ENCODE data around the gene RAI1.

Gene RAI1

GRCh38 chr17:17818088-17818526 lies 136.8 kb downstream of the RAI1 start:
- no peak for DNase-seq

GRCh38 chr17:17819111-17819510 lies 137.9 kb downstream of the RAI1 start:
- DNase-seq, result no peak

GRCh38 chr17:17819561-17819995 lies 138.3 kb downstream of the RAI1 start:
- DNase-seq, result peak; percentile 33

- no peak for DNase-seq
Observed at GRCh38 chr17:17820046-17820445, 138.8 kb downstream of the RAI1 start.

DNA sequence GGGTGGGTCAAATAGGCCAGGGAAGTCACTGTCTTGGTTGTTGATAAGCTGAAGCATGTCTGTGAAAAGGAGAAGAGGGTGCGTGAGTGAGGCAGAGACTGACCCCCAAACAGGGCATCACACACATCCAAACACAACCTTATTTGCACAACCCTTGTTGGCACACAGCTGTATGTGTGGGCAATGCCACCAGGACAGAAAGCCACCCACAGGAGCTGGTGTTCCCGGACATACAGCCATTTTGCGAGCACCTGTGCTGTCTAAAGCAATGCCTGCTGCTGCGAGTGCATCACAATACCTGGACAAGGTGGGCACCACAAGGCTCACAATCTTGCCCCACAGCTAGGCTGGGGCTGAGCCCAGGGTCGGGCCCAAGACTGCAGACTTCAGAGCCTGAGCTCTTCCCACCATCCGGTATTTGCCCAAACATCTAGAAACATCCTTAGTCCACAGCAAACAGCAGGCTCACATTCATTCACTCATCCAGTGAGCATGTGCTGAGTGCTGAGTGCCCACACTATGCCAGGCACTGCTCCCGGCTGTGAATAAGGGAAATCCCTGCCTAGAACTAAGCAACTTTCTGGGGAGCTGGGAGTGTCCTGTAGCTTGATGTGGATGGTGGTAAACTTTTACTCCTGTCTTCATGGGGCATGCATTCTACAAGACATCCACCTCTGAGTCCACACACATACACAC lies 139.4 kb downstream of the RAI1 start:
- DNase-seq, result peak; percentile 35

DNA sequence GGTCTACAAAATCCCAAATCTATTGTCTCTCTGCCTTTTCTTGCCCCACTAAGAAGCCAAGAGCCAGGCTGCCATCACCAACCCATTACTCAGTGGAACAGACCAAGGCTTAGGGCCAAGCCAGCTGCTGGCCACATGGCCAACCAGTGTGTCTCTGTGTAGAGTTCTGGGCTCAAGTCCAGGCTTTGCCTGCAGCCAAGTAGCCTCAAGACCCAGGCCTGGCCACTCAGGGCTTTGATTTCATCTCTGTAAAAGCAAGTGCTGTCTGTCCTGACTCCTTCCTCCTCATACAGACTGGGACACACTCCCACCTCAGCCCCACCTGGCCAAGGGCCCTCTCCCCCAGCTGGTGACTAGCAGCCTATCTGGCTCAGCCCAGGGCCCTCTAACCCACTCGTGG lies 140.9 kb downstream of the RAI1 start:
- DNase-seq, result peak; percentile 93

- no peak for DNase-seq
Observed at GRCh38 chr17:17822616-17823015, 141.4 kb downstream of the RAI1 start.

- peak; percentile 90 for DNase-seq
Observed at GRCh38 chr17:17823433-17824118, 142.3 kb downstream of the RAI1 start.

- DNase-seq, result no peak
Observed at GRCh38 chr17:17824119-17824782, 143.0 kb downstream of the RAI1 start.

DNA sequence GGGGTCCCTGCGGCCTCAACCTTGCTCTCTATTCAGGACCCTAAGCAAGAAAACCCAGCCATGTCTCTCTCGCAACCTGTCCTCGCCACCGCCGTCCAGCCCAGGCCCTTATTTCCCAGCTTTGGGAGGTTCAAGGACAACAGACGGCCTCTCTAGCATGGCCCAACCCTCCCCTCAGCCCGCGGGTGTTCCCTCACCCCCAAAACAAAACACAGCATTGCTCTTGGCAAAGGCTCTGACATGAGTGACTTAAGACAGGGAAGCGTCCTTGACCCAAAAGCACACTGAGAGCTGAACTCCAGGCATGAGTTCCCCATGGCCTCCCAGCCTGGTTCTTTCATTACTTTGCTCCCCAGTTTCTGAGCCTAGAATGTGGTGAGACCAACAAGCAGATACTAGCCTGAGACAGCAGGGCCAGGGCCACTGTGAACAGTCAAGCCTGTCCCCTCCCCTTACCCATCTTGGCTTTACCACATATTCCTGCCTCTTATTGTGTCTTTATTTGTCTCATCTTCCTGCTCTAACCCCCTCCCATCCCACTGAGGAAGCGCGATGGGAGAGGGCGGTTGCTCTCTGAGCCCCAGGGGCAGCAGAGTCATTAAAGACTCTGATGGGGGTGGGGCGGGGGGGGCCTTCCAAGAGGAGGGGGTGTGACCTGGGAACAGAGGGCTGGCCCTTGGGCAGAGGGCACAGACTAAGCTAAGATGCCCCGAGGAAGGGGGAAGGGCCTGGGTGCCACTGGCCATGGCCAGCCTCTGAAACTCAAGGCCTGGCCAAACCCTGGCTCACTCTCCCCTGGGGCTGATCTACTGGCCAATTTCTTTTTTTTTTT lies 143.7 kb downstream of the RAI1 start:
- no peak for DNase-seq

- no peak for DNase-seq
Observed at GRCh38 chr17:17826342-17826713, 145.1 kb downstream of the RAI1 start.

GRCh38 chr17:17826942-17827785 lies 145.9 kb downstream of the RAI1 start:
- no peak for DNase-seq

- no peak for DNase-seq
Observed at GRCh38 chr17:17827826-17828621, 146.8 kb downstream of the RAI1 start.

GRCh38 chr17:17830269-17830567 lies 149.0 kb downstream of the RAI1 start:
- DNase-seq, result no peak

DNA sequence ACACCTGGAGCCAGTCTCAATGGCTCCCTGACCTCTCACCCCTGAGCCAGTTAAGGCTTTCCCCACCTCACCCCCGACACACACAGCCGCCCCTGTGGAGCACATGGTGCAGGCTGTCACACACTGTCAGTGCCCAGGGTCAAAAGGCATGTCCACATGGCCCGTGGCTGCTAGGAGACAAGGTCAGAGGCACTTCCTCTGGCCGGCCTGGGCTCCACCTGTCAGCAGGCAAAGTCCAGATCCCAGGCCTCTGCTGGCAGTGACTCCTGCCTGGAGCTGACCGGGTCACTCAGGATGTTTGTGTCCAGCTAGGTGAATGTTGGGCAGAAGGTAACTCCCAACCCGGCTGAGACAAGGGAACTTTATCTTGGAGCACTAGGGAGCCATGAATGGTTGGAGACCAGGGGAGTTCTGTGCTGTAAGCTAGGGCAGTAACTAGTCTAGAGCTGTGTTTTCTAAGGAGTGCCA lies 149.5 kb downstream of the RAI1 start:
- no peak for DNase-seq

GRCh38 chr17:17831208-17832031 lies 150.2 kb downstream of the RAI1 start:
- DNase-seq, result peak; percentile 41

GRCh38 chr17:17832032-17832363 lies 150.7 kb downstream of the RAI1 start:
- no peak for DNase-seq

- DNase-seq, result no peak
Observed at GRCh38 chr17:17833658-17834357, 152.6 kb downstream of the RAI1 start.

DNA sequence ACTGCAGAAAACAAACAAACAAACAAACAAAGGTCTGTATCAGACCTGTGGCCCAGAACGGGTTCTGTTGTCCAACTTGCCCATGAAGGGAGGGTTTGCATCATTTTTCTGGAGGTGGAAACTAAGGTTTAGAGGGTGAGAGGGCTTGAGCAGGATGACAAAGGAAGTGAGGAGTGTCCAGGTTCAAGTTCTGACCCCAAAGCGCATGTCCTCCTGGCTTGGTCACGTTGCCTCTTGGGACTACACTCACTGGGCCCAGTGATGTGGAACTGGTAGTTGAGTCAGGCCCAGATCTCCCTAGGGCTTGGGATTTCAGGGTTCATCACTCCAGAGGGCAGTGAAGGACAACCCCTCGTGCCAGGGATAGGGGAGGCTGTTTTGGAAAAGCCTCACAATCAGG lies 153.7 kb downstream of the RAI1 start:
- DNase-seq, result no peak
